GM12874 (cell line): ENCODE data around the gene MARCHF10.

ENCODE experiments used
- TF ChIP-seq, protein P1 (sequence below): IDR thresholded peaks from 2 replicates; pipeline ENCODE4 v1.5.1; 2011; ENCODE audit warnings: low read depth, mild to moderate bottlenecking, control low read depth, low read length, moderate library complexity; ENCODE audit not compliant: insufficient read depth

The MARCHF10 gene

GRCh38 chr17:62704381-62704971 lies 103.6 kb downstream of the MARCHF10 start:
- TF ChIP-seq, protein P1, sequence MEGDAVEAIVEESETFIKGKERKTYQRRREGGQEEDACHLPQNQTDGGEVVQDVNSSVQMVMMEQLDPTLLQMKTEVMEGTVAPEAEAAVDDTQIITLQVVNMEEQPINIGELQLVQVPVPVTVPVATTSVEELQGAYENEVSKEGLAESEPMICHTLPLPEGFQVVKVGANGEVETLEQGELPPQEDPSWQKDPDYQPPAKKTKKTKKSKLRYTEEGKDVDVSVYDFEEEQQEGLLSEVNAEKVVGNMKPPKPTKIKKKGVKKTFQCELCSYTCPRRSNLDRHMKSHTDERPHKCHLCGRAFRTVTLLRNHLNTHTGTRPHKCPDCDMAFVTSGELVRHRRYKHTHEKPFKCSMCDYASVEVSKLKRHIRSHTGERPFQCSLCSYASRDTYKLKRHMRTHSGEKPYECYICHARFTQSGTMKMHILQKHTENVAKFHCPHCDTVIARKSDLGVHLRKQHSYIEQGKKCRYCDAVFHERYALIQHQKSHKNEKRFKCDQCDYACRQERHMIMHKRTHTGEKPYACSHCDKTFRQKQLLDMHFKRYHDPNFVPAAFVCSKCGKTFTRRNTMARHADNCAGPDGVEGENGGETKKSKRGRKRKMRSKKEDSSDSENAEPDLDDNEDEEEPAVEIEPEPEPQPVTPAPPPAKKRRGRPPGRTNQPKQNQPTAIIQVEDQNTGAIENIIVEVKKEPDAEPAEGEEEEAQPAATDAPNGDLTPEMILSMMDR = no peak

- TF ChIP-seq, protein P1 = peak; percentile 94
Observed at GRCh38 chr17:62703776-62704380, 104.2 kb downstream of the MARCHF10 start.

- TF ChIP-seq, protein P1 = no peak
Observed at GRCh38 chr17:62703261-62703775, 104.8 kb downstream of the MARCHF10 start.

GRCh38 chr17:62702746-62703260 lies 105.3 kb downstream of the MARCHF10 start:
- TF ChIP-seq, protein P1 = no peak

GRCh38 chr17:62701706-62702085 lies 106.4 kb downstream of the MARCHF10 start:
- TF ChIP-seq, protein P1 = no peak

DNA sequence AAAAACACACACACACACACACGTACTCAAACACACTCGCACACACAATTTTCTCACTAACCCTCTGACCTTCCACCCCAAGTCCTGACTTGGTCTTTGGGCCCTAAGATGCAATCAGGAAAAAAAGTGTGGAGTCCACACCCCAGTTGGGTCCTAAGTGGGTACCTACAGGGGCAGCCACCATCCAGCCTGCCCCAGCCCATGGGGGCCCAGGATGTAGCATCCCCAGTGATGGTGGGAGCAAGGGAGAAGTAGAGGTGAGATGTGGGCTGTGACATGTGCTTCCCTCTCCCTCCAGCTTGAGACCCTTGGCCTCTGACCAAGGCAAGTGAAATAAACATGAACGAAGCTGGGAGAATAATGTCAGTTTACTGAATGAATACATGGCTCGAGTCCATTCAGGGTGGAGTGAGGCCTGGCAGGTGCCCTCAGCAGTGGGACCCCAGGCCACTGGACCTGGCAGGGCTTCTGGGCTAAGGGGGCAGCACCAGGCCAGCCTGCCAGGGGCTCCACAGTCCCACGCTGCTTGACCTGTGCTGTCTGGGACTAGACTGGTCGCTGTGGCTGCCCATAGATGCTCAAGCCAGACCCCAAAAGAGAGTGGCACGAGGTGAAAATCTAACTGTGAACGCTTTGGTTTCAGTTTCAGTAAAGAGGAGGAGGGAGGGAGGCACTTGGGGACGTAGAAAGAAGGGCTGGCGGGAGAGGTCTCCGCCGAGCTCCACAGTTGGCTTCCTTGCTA lies 107.0 kb downstream of the MARCHF10 start:
- TF ChIP-seq, protein P1 = no peak
